OCI-LY7 (cell line): Measurements from ENCODE around the gene MYMK. TPM values are rescaled to one million over a fixed set of nuclear protein-coding genes. Genes with fewer than 3 reads are reported as not detected.

Source experiments
- BruUV-seq: library from RNA; stranded (reverse); fragments of 400-500 nt; replicated peaks from 2 replicates; lab custom pipeline; 2021; lab: Mats Ljungman, UMichigan
- CTCF ChIA-PET: fragments of 300-600 bp; sonication (Branson Sonifier 250); formaldehyde crosslinking; loops from one replicate; lab custom pipeline; 2022; ENCODE audit warnings: antibody characterized with exemption; ENCODE audit not compliant: unreplicated experiment; lab: Charles Lee
- POLR2A ChIA-PET: fragments of 300-600 bp; sonication (Branson Sonifier 250); formaldehyde crosslinking; loops from one replicate; lab custom pipeline; 2022; ENCODE audit warnings: antibody characterized with exemption; lab: Charles Lee
- DNase-seq: peaks from one replicate; pipeline ENCODE4 v3.0.0-alpha.2; 2015; ENCODE audit warnings: low spot score
- H2AFZ ChIP-seq: fragments of 200-600 bp; sonication (generic), shearing (Covaris generic); 2 replicates; pipeline ENCODE4 v1.6.1; 2014; ENCODE audit warnings: mild to moderate bottlenecking, antibody characterized with exemption, low read length, moderate library complexity
- H3K27ac ChIP-seq: fragments of 200-600 bp; sonication (generic); 2 replicates; pipeline ENCODE4 v1.5.1; 2014; ENCODE audit warnings: mixed run types, low read depth, mild to moderate bottlenecking, moderate library complexity, low read length, inconsistent platforms; ENCODE audit not compliant: poor library complexity, severe bottlenecking
- H3K36me3 ChIP-seq: fragments of 200-600 bp; sonication (generic); 2 replicates; pipeline ENCODE4 v1.6.1; 2014; ENCODE audit warnings: mild to moderate bottlenecking, antibody characterized with exemption, low read length, moderate library complexity, mixed read lengths; ENCODE audit not compliant: insufficient read depth
- H3K4me1 ChIP-seq: fragments of 200-600 bp; sonication (generic); 2 replicates; pipeline ENCODE4 v1.5.1; 2014; ENCODE audit warnings: mild to moderate bottlenecking, low read length; ENCODE audit not compliant: insufficient read depth, poor library complexity, severe bottlenecking
- H3K4me2 ChIP-seq: fragments of 200-600 bp; sonication (generic); 2 replicates; pipeline ENCODE4 v1.6.1; 2014; ENCODE audit warnings: mild to moderate bottlenecking, low read length
- H3K4me3 ChIP-seq: fragments of 200-600 bp; sonication (generic); 2 replicates; pipeline ENCODE4 v1.5.1; 2014; ENCODE audit warnings: mild to moderate bottlenecking, low read depth, low read length; ENCODE audit not compliant: poor library complexity, severe bottlenecking
- H3K79me2 ChIP-seq: fragments of 200-600 bp; sonication (generic); 2 replicates; pipeline ENCODE4 v1.6.1; 2016; ENCODE audit warnings: low read depth, mild to moderate bottlenecking, low read length, moderate library complexity, mixed read lengths; ENCODE audit not compliant: insufficient read depth
- H3K9me2 ChIP-seq: fragments of 200-600 bp; sonication (generic); 2 replicates; pipeline ENCODE4 v1.6.1; 2016; ENCODE audit warnings: mild to moderate bottlenecking, low read length, mixed read lengths; ENCODE audit not compliant: insufficient read depth
- H3K9me3 ChIP-seq: fragments of 200-600 bp; sonication (generic); 2 replicates; pipeline ENCODE4 v1.6.1; 2014; ENCODE audit warnings: mild to moderate bottlenecking, mixed run types, low read length, mixed read lengths
- H4K20me1 ChIP-seq: fragments of 200-600 bp; sonication (generic); 2 replicates; pipeline ENCODE4 v1.6.1; 2014; ENCODE audit warnings: mild to moderate bottlenecking, antibody characterized with exemption, low read length, moderate library complexity, mixed read lengths; ENCODE audit not compliant: insufficient read depth
- EZH2phosphoT487 ChIP-seq: fragments of 200-600 bp; sonication (generic); IDR thresholded peaks from 2 replicates; pipeline ENCODE4 v1.6.1; 2018; ENCODE audit warnings: low read depth, borderline replicate concordance, mild to moderate bottlenecking, mixed run types, antibody characterized with exemption, low read length, moderate library complexity, mixed read lengths
- intact Hi-C: fragments of 100-400 bp; cut with micrococcal nuclease; formaldehyde crosslinking; loops from one replicate; pipeline ENCODE4 v1.10.0; 2022; ENCODE audit not compliant: unreplicated experiment
- total RNA-seq, 2 experiments: library from RNA; depleted of rRNA in 1 of 2; stranded (reverse); fragments of >200 nt in 1 of 2; shearing (Covaris generic) in 1 of 2; gene quantifications; 2 replicates each; pipeline ENCODE4 v1.2.3, GENCODE V29; 2014 to 2022
- TF ChIP-seq, protein P1 (sequence below): fragments of 200-600 bp; sonication (generic); conservative IDR thresholded peaks from 2 replicates; pipeline ENCODE4 v1.5.1; 2014; ENCODE audit warnings: mild to moderate bottlenecking, antibody characterized with exemption, low read length, moderate library complexity, mixed read lengths

Gene MYMK
- total RNA-seq, 2 experiments from 2014 or later: not detected

- Histone ChIP-seq H3K36me3 (no peaks in the 10 kb centered on the region), H2AFZ (no peak within 1 kb of the TSS), H3K9me2 (no peaks in the 10 kb centered on the region), H3K27ac (no peak within 1 kb of the TSS), H3K9me3 (no peaks in the 10 kb centered on the region), H4K20me1 (no peaks in the 10 kb centered on the region), H3K4me2 (no peak within 1 kb of the TSS), H3K79me2 (no peaks in the 10 kb centered on the region), H3K4me1 (peaks cover 19% of the 10 kb centered on the region), H3K4me3 (no peak within 1 kb of the TSS)
- BruUV-seq: no TSS peak
- no peak for DNase-seq
- intact Hi-C loops: loop anchor here (5.0 kb wide), 1 partner anchor 53 kb away; no protein-coding TSS in a partner anchor
- ChIA-PET CTCF (no interaction called here), POLR2A (no interaction called here)
- TF ChIP-seq, protein P1, sequence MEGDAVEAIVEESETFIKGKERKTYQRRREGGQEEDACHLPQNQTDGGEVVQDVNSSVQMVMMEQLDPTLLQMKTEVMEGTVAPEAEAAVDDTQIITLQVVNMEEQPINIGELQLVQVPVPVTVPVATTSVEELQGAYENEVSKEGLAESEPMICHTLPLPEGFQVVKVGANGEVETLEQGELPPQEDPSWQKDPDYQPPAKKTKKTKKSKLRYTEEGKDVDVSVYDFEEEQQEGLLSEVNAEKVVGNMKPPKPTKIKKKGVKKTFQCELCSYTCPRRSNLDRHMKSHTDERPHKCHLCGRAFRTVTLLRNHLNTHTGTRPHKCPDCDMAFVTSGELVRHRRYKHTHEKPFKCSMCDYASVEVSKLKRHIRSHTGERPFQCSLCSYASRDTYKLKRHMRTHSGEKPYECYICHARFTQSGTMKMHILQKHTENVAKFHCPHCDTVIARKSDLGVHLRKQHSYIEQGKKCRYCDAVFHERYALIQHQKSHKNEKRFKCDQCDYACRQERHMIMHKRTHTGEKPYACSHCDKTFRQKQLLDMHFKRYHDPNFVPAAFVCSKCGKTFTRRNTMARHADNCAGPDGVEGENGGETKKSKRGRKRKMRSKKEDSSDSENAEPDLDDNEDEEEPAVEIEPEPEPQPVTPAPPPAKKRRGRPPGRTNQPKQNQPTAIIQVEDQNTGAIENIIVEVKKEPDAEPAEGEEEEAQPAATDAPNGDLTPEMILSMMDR: no peak
- no peak for TF ChIP-seq EZH2phosphoT487
Observed at GRCh38 chr9:133534346-133535291, 9.9 kb upstream of the MYMK start, which contains the start of gene ADAMTSL2. Gene ADAMTSL2, plus strand, starts transcription at chr9:133534704. Its CDS starts 2,009 bp downstream, at chr9:133536713.

- DNase-seq: no peak
- CTCF ChIA-PET: interaction anchor here (0.7 kb wide), 1 partner anchor 181 kb away, joined by 3 read pairs; no protein-coding TSS in a partner anchor
- Histone ChIP-seq H3K79me2 (no peaks in the 10 kb centered on the region), H3K4me3 (no peak overlapping the region), H3K27ac (no peak overlapping the region), H2AFZ (no peak overlapping the region), H3K9me2 (no peaks in the 10 kb centered on the region), H3K36me3 (no peaks in the 10 kb centered on the region), H3K4me1 (peaks cover 19% of the 10 kb centered on the region), H4K20me1 (no peaks in the 10 kb centered on the region), H3K4me2 (no peak overlapping the region), H3K9me3 (no peaks in the 10 kb centered on the region)
- intact Hi-C loops: loop anchor here (1.0 to 5.0 kb wide), 3 partner anchors 53 to 192 kb away; no protein-coding TSS in a partner anchor
- POLR2A ChIA-PET: no interaction called here
- BruUV-seq: no TSS peak
- TF ChIP-seq, protein P1: no peak
- TF ChIP-seq EZH2phosphoT487: no peak
Observed at GRCh38 chr9:133533857-133534256, 9.1 kb upstream of the MYMK start.
